Measurements from ENCODE around the gene POTEJ. TPM values are rescaled to one million over a fixed set of nuclear protein-coding genes. Genes with fewer than 3 reads are reported as not detected.
"Not testable (repeated sequence)": the region's sequence is repeated elsewhere in the genome, so short reads cannot be mapped to it uniquely, and the experiment has no call there.

The POTEJ gene
- total RNA-seq, 1 experiment from 2014 or later: not detected

DNA sequence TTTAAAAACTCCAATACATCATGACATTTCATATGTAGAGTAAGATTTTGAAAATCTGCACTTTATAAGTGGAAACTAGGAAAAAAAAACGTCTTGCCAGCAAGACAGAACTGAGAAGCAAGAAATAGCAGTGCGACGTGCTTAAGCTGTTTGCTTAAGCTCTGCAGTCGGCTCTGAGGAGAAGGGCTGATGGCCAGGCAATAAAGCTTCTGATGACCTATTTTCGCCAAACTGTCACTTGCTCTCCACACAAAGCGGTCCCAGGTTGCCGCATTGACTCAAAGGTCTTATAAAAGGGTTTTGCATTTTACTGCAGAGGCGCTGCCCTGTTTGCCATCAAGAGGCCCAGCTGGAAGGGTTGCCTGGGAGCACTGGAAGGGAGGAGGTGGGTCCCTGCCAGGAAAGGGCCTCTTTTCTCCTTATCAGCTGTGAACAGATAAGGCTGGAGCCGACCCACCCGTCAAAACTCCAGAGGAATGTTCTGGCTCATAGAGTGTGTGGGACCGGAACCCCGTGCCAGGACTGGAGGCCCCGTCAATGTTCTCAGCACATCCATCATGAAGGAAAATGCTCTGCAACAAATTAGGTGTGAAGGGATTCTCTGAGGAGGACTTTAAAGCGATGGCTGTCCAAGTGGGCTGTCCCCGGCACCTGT is 9.5 kb upstream of the POTEJ start:
- H3K4me1 ChIP-seq; H3K36me3 Mint-ChIP-seq (ENCODE audit: insufficient read depth, unreplicated experiment); H3K4me3 Mint-ChIP-seq (ENCODE audit: unreplicated experiment); H3K4me3 ChIP-seq (ENCODE audit: low read depth, low read length); H3K4me1 Mint-ChIP-seq (ENCODE audit: low read depth, unreplicated experiment); H3K9me3 Mint-ChIP-seq (ENCODE audit: unreplicated experiment); H3K27ac Mint-ChIP-seq (ENCODE audit: unreplicated experiment); H3K27me3 Mint-ChIP-seq (ENCODE audit: insufficient read depth, unreplicated experiment); H3K36me3 ChIP-seq (ENCODE audit: control insufficient read depth, insufficient read depth, low read length); H3K9me3 ChIP-seq; BruUV-seq (replicated peaks); intact Hi-C loops (cut with micrococcal nuclease; ENCODE audit: unreplicated experiment); DNase-seq; POLR2A ChIA-PET; CTCF ChIA-PET; H3K27me3 ChIP-seq (replicated peaks; ENCODE audit: control insufficient read depth, insufficient read depth, low read length): not testable (repeated sequence)

DNA sequence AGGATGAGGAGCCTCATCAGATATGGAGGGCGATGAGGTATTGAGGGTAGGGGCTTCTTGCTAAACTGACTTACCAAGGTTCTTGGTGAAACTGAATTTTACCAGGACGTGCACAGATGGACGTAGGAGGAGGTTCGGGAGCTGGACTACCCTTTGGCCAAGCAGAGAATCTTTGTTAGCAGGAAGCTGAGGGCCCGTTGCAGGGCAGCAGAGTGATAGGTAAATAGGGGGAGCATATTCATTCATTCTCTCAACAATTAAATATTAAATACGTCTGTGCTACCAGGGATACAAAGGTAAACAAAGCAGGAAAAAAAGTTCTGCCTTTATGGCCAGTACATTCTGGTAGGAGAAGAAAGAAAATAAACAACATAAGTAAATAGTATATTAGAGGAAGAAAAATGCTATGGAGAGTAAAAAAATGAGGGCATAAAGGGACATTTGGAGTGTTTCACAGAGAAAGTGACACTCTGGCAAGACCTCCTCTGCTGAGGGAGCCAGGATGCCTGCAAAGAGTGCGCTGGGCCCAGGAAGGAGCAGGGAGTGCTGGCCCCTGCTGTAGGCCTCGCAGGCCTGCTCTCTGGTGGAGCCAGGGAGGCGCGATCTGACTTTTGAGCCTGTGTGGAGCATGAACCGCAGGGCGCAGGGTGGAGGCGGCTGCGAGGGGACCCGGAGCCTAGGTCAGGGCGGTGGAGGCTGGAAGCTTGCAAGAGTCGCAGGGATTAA is 2.8 kb upstream of the POTEJ start:
- H3K27me3 Mint-ChIP-seq (ENCODE audit: insufficient read depth, unreplicated experiment); POLR2A ChIA-PET; BruUV-seq (replicated peaks); H3K27me3 ChIP-seq (replicated peaks; ENCODE audit: control insufficient read depth, insufficient read depth, low read length); H3K4me3 ChIP-seq (ENCODE audit: low read depth, low read length); CTCF ChIA-PET; H3K36me3 ChIP-seq (ENCODE audit: control insufficient read depth, insufficient read depth, low read length); H3K9me3 Mint-ChIP-seq (ENCODE audit: unreplicated experiment); H3K4me1 Mint-ChIP-seq (ENCODE audit: low read depth, unreplicated experiment); H3K4me1 ChIP-seq; DNase-seq; H3K4me3 Mint-ChIP-seq (ENCODE audit: unreplicated experiment); H3K9me3 ChIP-seq; H3K27ac Mint-ChIP-seq (ENCODE audit: unreplicated experiment); intact Hi-C loops (cut with micrococcal nuclease; ENCODE audit: unreplicated experiment); H3K36me3 Mint-ChIP-seq (ENCODE audit: insufficient read depth, unreplicated experiment): not testable (repeated sequence)

GRCh38 chr2:130609002-130609920 is 2.0 kb upstream of the POTEJ start:
- H3K4me3 ChIP-seq (ENCODE audit: low read depth, low read length); POLR2A ChIA-PET; H3K4me3 Mint-ChIP-seq (ENCODE audit: unreplicated experiment); H3K4me1 ChIP-seq; BruUV-seq (replicated peaks); H3K36me3 ChIP-seq (ENCODE audit: control insufficient read depth, insufficient read depth, low read length); CTCF ChIA-PET; H3K9me3 Mint-ChIP-seq (ENCODE audit: unreplicated experiment); DNase-seq; H3K36me3 Mint-ChIP-seq (ENCODE audit: insufficient read depth, unreplicated experiment); H3K9me3 ChIP-seq; intact Hi-C loops (cut with micrococcal nuclease; ENCODE audit: unreplicated experiment); H3K27me3 ChIP-seq (replicated peaks; ENCODE audit: control insufficient read depth, insufficient read depth, low read length); H3K4me1 Mint-ChIP-seq (ENCODE audit: low read depth, unreplicated experiment); H3K27ac Mint-ChIP-seq (ENCODE audit: unreplicated experiment); H3K27me3 Mint-ChIP-seq (ENCODE audit: insufficient read depth, unreplicated experiment): not testable (repeated sequence)

DNA sequence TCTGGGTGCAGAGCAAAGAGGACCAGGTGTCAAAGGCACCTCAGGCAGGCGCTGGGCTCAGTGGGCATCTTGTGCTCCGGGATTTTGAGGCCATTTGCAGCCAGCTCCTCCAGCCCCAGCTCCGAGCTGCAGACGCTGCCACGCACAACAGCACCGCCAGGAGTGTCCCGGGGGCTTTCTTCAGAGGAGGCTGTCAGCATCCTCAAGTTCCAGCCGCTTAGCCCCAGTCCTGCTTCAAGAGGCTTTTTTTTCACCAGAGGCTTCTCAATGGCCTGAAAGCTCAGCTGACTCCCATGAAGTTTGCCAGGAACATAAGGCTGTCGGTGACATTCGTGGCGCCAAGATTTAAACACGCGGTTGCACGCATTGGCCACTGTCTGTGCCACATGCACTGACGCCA is 754 bp upstream of the POTEJ start:
- intact Hi-C loops (cut with micrococcal nuclease; ENCODE audit: unreplicated experiment); DNase-seq; H3K36me3 ChIP-seq (ENCODE audit: control insufficient read depth, insufficient read depth, low read length); POLR2A ChIA-PET; H3K4me3 ChIP-seq (ENCODE audit: low read depth, low read length); BruUV-seq (replicated peaks); H3K27ac Mint-ChIP-seq (ENCODE audit: unreplicated experiment); H3K27me3 Mint-ChIP-seq (ENCODE audit: insufficient read depth, unreplicated experiment); CTCF ChIA-PET; H3K9me3 Mint-ChIP-seq (ENCODE audit: unreplicated experiment); H3K9me3 ChIP-seq; H3K4me1 Mint-ChIP-seq (ENCODE audit: low read depth, unreplicated experiment); H3K36me3 Mint-ChIP-seq (ENCODE audit: insufficient read depth, unreplicated experiment); H3K4me3 Mint-ChIP-seq (ENCODE audit: unreplicated experiment); H3K27me3 ChIP-seq (replicated peaks; ENCODE audit: control insufficient read depth, insufficient read depth, low read length); H3K4me1 ChIP-seq: not testable (repeated sequence)

- H3K27me3 ChIP-seq (replicated peaks; ENCODE audit: control insufficient read depth, insufficient read depth, low read length); H3K4me1 Mint-ChIP-seq (ENCODE audit: low read depth, unreplicated experiment); H3K4me1 ChIP-seq; DNase-seq; BruUV-seq (replicated peaks); H3K4me3 ChIP-seq (ENCODE audit: low read depth, low read length); H3K27me3 Mint-ChIP-seq (ENCODE audit: insufficient read depth, unreplicated experiment); H3K36me3 Mint-ChIP-seq (ENCODE audit: insufficient read depth, unreplicated experiment); H3K9me3 ChIP-seq; H3K9me3 Mint-ChIP-seq (ENCODE audit: unreplicated experiment); H3K36me3 ChIP-seq (ENCODE audit: control insufficient read depth, insufficient read depth, low read length); CTCF ChIA-PET; POLR2A ChIA-PET; intact Hi-C loops (cut with micrococcal nuclease; ENCODE audit: unreplicated experiment); H3K4me3 Mint-ChIP-seq (ENCODE audit: unreplicated experiment); H3K27ac Mint-ChIP-seq (ENCODE audit: unreplicated experiment): not testable (repeated sequence)
Observed at GRCh38 chr2:130628784-130629475, 17.7 kb downstream of the POTEJ start.

DNA sequence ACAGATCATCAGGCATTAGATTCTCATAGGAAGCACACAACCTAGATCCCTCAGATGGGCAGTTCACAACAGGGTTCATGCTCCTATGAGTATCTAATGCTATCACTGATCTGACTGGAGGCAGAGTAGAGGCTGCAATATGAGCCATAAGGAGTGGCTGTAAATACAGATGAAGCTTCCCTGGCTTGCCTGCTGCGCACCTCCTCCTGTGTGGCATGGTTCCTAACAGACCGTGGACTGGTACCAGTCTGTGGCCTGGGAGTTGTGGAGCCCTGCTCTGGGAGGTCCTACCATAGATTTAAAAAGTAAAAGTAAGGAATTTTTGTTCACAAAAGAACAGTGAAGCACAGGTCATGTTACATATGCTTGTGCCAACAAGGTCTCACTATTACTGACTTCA is 27.7 kb downstream of the POTEJ start:
- H3K4me1 ChIP-seq; BruUV-seq (replicated peaks); POLR2A ChIA-PET; intact Hi-C loops (cut with micrococcal nuclease; ENCODE audit: unreplicated experiment); CTCF ChIA-PET; H3K36me3 Mint-ChIP-seq (ENCODE audit: insufficient read depth, unreplicated experiment); H3K4me1 Mint-ChIP-seq (ENCODE audit: low read depth, unreplicated experiment); H3K9me3 Mint-ChIP-seq (ENCODE audit: unreplicated experiment); H3K4me3 ChIP-seq (ENCODE audit: low read depth, low read length); H3K27me3 Mint-ChIP-seq (ENCODE audit: insufficient read depth, unreplicated experiment); H3K27ac Mint-ChIP-seq (ENCODE audit: unreplicated experiment); H3K9me3 ChIP-seq; DNase-seq; H3K36me3 ChIP-seq (ENCODE audit: control insufficient read depth, insufficient read depth, low read length); H3K4me3 Mint-ChIP-seq (ENCODE audit: unreplicated experiment); H3K27me3 ChIP-seq (replicated peaks; ENCODE audit: control insufficient read depth, insufficient read depth, low read length): not testable (repeated sequence)

Data from Caco-2 (cell line).